ENCODE data around the gene SLK. TPM values are rescaled to one million over a fixed set of nuclear protein-coding genes. Genes with fewer than 3 reads are reported as not detected.
A peak's percentile ranks its signal among the peaks of the same experiment; 100 is the strongest.

SLK gene
- total and polyA plus RNA-seq, 7 experiments from 2014 or later, result 6.1 to 32.2 (median 23.7) TPM

DNA sequence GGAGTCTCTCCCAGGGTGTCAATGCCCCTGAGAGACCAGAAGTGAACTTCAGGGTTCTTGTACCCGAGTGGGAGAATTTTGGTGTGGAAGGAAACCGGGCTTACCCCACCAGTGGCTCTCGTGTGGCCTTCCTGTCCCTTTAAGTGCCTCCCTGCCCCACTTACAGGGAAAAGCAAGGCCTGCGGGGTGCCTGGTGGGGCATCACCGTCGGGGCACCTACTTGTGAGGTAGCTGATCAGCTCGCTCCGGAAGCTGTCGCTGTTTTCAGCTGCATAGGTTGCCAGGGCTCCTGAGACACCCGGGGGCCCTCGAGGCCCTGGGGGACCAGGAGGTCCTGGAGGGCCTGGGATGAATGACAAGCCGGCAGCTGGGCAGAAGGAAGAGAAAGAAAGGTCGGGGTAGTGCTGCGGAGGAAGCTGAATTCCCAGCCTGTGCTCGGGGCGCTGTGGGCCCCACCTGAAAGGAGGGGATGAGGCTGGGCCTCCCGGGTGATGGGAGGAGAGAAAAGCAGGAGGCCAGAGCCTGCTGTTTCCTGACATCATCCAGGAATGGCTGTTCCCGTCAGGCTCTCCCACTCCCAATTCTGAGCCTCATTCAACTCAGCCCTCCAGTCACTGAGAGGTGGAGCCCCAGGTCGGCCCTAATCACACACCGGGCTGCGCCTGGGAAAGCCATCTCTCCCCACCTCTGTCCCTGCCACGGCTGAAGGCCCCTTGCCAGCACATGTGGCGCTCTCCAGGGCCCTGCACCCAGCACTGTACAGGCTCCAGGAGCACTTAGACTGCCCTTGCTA is 67.7 kb downstream of the SLK start:
- Mint-ChIP-seq H3K9me3 (peaks cover 0 to 1% (median 0%) of the 10 kb centered on the region in 11 donors), H3K27me3 (no peaks in the 10 kb centered on the region), H3K36me3 (peaks cover 0 to 9% (median 3%) of the 10 kb centered on the region in 5 donors), H3K27ac (no peak overlapping the region), H3K4me3 (no peak overlapping the region), H3K4me1 (peaks cover 0 to 6% (median 0%) of the 10 kb centered on the region in 7 donors)
- ATAC-seq, result no peak
- no peak for DNase-seq
- POLR2A ChIA-PET, result no interaction called here
- CTCF ChIA-PET, result interaction anchor here (0.7 kb wide), 1 partner anchor 349 kb away, joined by 3 read pairs; no protein-coding TSS in a partner anchor
- no peaks in the 10 kb centered on the region for H3K36me3 ChIP-seq (ENCODE audit: control insufficient read depth in 2 of 3, insufficient read depth in 3 of 3, low read length in 3 of 3)
- H3K4me1 ChIP-seq (ENCODE audit: control insufficient read depth in 2 of 2, insufficient read depth in 2 of 2, low read length in 2 of 2), result no peaks in the 10 kb centered on the region
- no peak overlapping the region for H3K27ac ChIP-seq (ENCODE audit: low read depth, low read length)
- H3K4me3 ChIP-seq (ENCODE audit: low read length), result no peak overlapping the region
- intact Hi-C loops (cut with micrococcal nuclease), result no loop called here
- H3K27me3 ChIP-seq (ENCODE audit: control insufficient read depth in 2 of 2, insufficient read depth in 2 of 2, low read length in 2 of 2), result no peaks in the 10 kb centered on the region
- H3K9me3 ChIP-seq (ENCODE audit: control insufficient read depth in 2 of 3, low read length in 3 of 3), result no peaks in the 10 kb centered on the region

DNA sequence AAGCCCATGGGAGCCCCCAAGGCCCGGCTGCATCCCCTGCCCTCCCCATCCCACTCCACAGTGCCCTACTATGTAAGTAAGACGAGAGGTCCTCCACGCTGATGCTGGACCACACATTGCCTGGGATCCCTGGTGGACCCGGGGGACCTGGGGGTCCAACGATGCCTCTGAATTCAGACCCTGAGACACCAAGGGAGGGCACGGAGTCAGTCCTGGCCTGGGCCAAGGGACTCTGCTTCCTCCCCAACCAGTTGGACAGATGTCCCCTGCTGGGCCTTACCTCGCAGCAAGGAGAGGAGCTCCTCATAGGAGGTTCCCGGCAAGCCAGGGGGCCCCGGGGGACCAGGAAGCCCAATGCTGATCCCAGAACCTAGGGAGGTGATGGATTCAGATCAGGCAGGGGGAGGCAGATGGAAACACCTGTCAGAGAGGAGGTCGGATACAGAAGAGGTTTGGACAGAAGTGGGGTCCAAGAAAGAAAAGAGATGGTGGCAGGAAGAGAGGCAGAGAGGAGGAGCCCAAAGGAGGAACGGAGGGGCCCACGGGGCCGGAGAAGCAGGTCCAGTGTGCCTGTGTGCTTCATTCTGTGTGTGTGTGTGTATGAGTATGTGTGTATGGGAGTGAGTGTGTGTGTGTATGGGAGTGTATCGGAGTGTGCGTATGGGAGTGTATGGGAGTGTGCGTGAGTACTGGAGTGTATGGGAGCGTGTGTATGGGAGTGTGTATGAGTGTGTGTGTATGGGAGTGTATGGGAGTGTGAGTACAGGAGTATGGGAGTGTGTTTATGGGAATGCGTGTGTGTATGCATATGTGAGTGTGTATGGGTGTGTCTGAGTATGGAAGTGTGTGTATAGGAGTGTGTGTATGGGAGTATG is 68.5 kb downstream of the SLK start:
- ChIA-PET CTCF (no interaction called here), POLR2A (no interaction called here)
- no peaks in the 10 kb centered on the region for H3K4me1 ChIP-seq (ENCODE audit: control insufficient read depth in 2 of 2, insufficient read depth in 2 of 2, low read length in 2 of 2)
- H3K27ac Mint-ChIP-seq, result peak overlapping the region in 1 of 9 donors; percentile 11
- no peaks in the 10 kb centered on the region for H3K27me3 ChIP-seq (ENCODE audit: control insufficient read depth in 2 of 2, insufficient read depth in 2 of 2, low read length in 2 of 2)
- peaks cover 0 to 6% (median 0%) of the 10 kb centered on the region in 7 donors for H3K4me1 Mint-ChIP-seq
- H3K4me3 Mint-ChIP-seq, result no peak overlapping the region
- no peak overlapping the region for H3K27ac ChIP-seq (ENCODE audit: low read depth, low read length)
- no peaks in the 10 kb centered on the region for H3K36me3 ChIP-seq (ENCODE audit: control insufficient read depth in 2 of 3, insufficient read depth in 3 of 3, low read length in 3 of 3)
- peaks cover 0 to 1% (median 0%) of the 10 kb centered on the region in 11 donors for H3K9me3 Mint-ChIP-seq
- DNase-seq, result no peak
- H3K4me3 ChIP-seq (ENCODE audit: low read length), result no peak overlapping the region
- H3K36me3 Mint-ChIP-seq, result peaks cover 0 to 8% (median 3%) of the 10 kb centered on the region in 5 donors
- no peaks in the 10 kb centered on the region for H3K27me3 Mint-ChIP-seq
- intact Hi-C loops (cut with micrococcal nuclease), result no loop called here
- ATAC-seq, result peak; percentile 32
- H3K9me3 ChIP-seq (ENCODE audit: control insufficient read depth in 2 of 3, low read length in 3 of 3), result no peaks in the 10 kb centered on the region

- no peaks in the 10 kb centered on the region for H3K27me3 Mint-ChIP-seq
- Histone ChIP-seq H3K4me3 (ENCODE audit: low read length) (no peak overlapping the region), H3K4me1 (ENCODE audit: control insufficient read depth in 2 of 2, insufficient read depth in 2 of 2, low read length in 2 of 2) (no peaks in the 10 kb centered on the region), H3K9me3 (ENCODE audit: control insufficient read depth in 2 of 3, low read length in 3 of 3) (no peaks in the 10 kb centered on the region), H3K27ac (ENCODE audit: low read depth, low read length) (no peak overlapping the region), H3K36me3 (ENCODE audit: control insufficient read depth in 2 of 3, insufficient read depth in 3 of 3, low read length in 3 of 3) (no peaks in the 10 kb centered on the region), H3K27me3 (ENCODE audit: control insufficient read depth in 2 of 2, insufficient read depth in 2 of 2, low read length in 2 of 2) (no peaks in the 10 kb centered on the region)
- peaks cover 0 to 6% (median 0%) of the 10 kb centered on the region in 7 donors for H3K4me1 Mint-ChIP-seq
- no peak overlapping the region for H3K27ac Mint-ChIP-seq
- ATAC-seq (peak; percentile 38), DNase-seq (no peak)
- intact Hi-C loops (cut with micrococcal nuclease), result no loop called here
- no peak overlapping the region for H3K4me3 Mint-ChIP-seq
- ChIA-PET POLR2A (no interaction called here), CTCF (no interaction called here)
- peaks cover 0 to 1% (median 0%) of the 10 kb centered on the region in 11 donors for H3K9me3 Mint-ChIP-seq
- H3K36me3 Mint-ChIP-seq, result peaks cover 0 to 8% (median 3%) of the 10 kb centered on the region in 5 donors
Measured at GRCh38 chr10:104036069-104036384, 69.1 kb downstream of the SLK start.

GRCh38 chr10:104036518-104037260 is 69.7 kb downstream of the SLK start:
- H3K9me3 ChIP-seq (ENCODE audit: control insufficient read depth in 2 of 3, low read length in 3 of 3), result no peaks in the 10 kb centered on the region
- intact Hi-C loops (cut with micrococcal nuclease), result no loop called here
- DNase-seq (peak in 1 of 9 donors; percentile 20), ATAC-seq (no peak)
- Mint-ChIP-seq H3K27me3 (no peaks in the 10 kb centered on the region), H3K9me3 (peaks cover 0 to 1% (median 0%) of the 10 kb centered on the region in 11 donors), H3K27ac (no peak overlapping the region), H3K4me3 (no peak overlapping the region), H3K36me3 (peaks cover 0 to 2% (median 0%) of the 10 kb centered on the region in 5 donors), H3K4me1 (peaks cover 0 to 2% (median 0%) of the 10 kb centered on the region in 7 donors)
- no peak overlapping the region for H3K27ac ChIP-seq (ENCODE audit: low read depth, low read length)
- no peaks in the 10 kb centered on the region for H3K27me3 ChIP-seq (ENCODE audit: control insufficient read depth in 2 of 2, insufficient read depth in 2 of 2, low read length in 2 of 2)
- H3K4me3 ChIP-seq (ENCODE audit: low read length), result no peak overlapping the region
- H3K4me1 ChIP-seq (ENCODE audit: control insufficient read depth in 2 of 2, insufficient read depth in 2 of 2, low read length in 2 of 2), result no peaks in the 10 kb centered on the region
- H3K36me3 ChIP-seq (ENCODE audit: control insufficient read depth in 2 of 3, insufficient read depth in 3 of 3, low read length in 3 of 3), result no peaks in the 10 kb centered on the region
- CTCF ChIA-PET, result no interaction called here
- POLR2A ChIA-PET, result no interaction called here

GRCh38 chr10:104037261-104037951 is 70.5 kb downstream of the SLK start:
- no peak for ATAC-seq
- Histone ChIP-seq H3K4me3 (ENCODE audit: low read length) (no peak overlapping the region), H3K27ac (ENCODE audit: low read depth, low read length) (no peak overlapping the region), H3K27me3 (ENCODE audit: control insufficient read depth in 2 of 2, insufficient read depth in 2 of 2, low read length in 2 of 2) (no peaks in the 10 kb centered on the region), H3K4me1 (ENCODE audit: control insufficient read depth in 2 of 2, insufficient read depth in 2 of 2, low read length in 2 of 2) (no peaks in the 10 kb centered on the region), H3K36me3 (ENCODE audit: control insufficient read depth in 2 of 3, insufficient read depth in 3 of 3, low read length in 3 of 3) (no peaks in the 10 kb centered on the region), H3K9me3 (ENCODE audit: control insufficient read depth in 2 of 3, low read length in 3 of 3) (no peaks in the 10 kb centered on the region)
- intact Hi-C loops (cut with micrococcal nuclease), result no loop called here
- H3K36me3 Mint-ChIP-seq, result no peaks in the 10 kb centered on the region
- peak in 1 of 9 donors; percentile 16 for DNase-seq
- CTCF ChIA-PET, result no interaction called here
- H3K9me3 Mint-ChIP-seq, result peaks cover 0 to 1% (median 0%) of the 10 kb centered on the region in 11 donors
- H3K27me3 Mint-ChIP-seq, result no peaks in the 10 kb centered on the region
- no peak overlapping the region for H3K27ac Mint-ChIP-seq
- peaks cover 0 to 2% (median 0%) of the 10 kb centered on the region in 7 donors for H3K4me1 Mint-ChIP-seq
- no peak overlapping the region for H3K4me3 Mint-ChIP-seq
- POLR2A ChIA-PET, result interaction anchor here (0.8 kb wide), 1 partner anchor 8 kb away, joined by 3 read pairs; no protein-coding TSS in a partner anchor

GRCh38 chr10:104038537-104038936 is 71.6 kb downstream of the SLK start:
- Histone ChIP-seq H3K27ac (ENCODE audit: low read depth, low read length) (no peak overlapping the region), H3K4me3 (ENCODE audit: low read length) (no peak overlapping the region), H3K4me1 (ENCODE audit: control insufficient read depth in 2 of 2, insufficient read depth in 2 of 2, low read length in 2 of 2) (no peaks in the 10 kb centered on the region), H3K27me3 (ENCODE audit: control insufficient read depth in 2 of 2, insufficient read depth in 2 of 2, low read length in 2 of 2) (no peaks in the 10 kb centered on the region), H3K36me3 (ENCODE audit: control insufficient read depth in 2 of 3, insufficient read depth in 3 of 3, low read length in 3 of 3) (no peaks in the 10 kb centered on the region), H3K9me3 (ENCODE audit: control insufficient read depth in 2 of 3, low read length in 3 of 3) (no peaks in the 10 kb centered on the region)
- intact Hi-C loops (cut with micrococcal nuclease), result no loop called here
- Mint-ChIP-seq H3K27me3 (no peaks in the 10 kb centered on the region), H3K4me1 (peaks cover 0 to 2% (median 0%) of the 10 kb centered on the region in 7 donors), H3K36me3 (no peaks in the 10 kb centered on the region), H3K9me3 (peaks cover 0 to 1% (median 0%) of the 10 kb centered on the region in 11 donors), H3K4me3 (no peak overlapping the region), H3K27ac (peak overlapping the region in 1 of 9 donors; percentile 16)
- CTCF ChIA-PET, result interaction anchor here (0.6 kb wide), 1 partner anchor 14 kb away, joined by 4 read pairs; no protein-coding TSS in a partner anchor
- POLR2A ChIA-PET, result no interaction called here
- ATAC-seq (no peak), DNase-seq (no peak)

All from naive thymus-derived CD4-positive, alpha-beta T cell (primary cell).